Naive thymus-derived CD4-positive, alpha-beta T cell (primary cell): ENCODE results near the gene RSRC1. TPM values are rescaled to one million over a fixed set of nuclear protein-coding genes. Genes with fewer than 3 reads are reported as not detected.

Experiments
- ATAC-seq: fragments of 150-1000 bp; cut with Tn5 transposase; 2 replicates; pipeline ENCODE4 v1.10.0; 2021; ENCODE audit warnings: mild to moderate bottlenecking, moderate library complexity
- CTCF ChIA-PET: fragments of 350-600 bp; sonication (Branson Sonifier 250); formaldehyde crosslinking; loops from one replicate; lab custom pipeline; 2021; ENCODE audit warnings: antibody characterized with exemption; lab: Charles Lee
- POLR2A ChIA-PET: fragments of 350-600 bp; sonication (Branson Sonifier 250); formaldehyde crosslinking; loops from one replicate; lab custom pipeline; 2021; ENCODE audit warnings: antibody characterized with exemption, inconsistent platforms; lab: Charles Lee
- DNase-seq, 9 donors: peaks; one replicate each; pipeline versions ENCODE4 v3.0.0 to v3.0.0-alpha.2; 2020 to 2022; ENCODE audit warnings: mixed read lengths in 1 of 9
- H3K27ac ChIP-seq: one replicate; pipeline ENCODE4 v1.7.0; 2013; ENCODE audit warnings: mild to moderate bottlenecking, low read depth, low read length, moderate library complexity
- H3K27me3 ChIP-seq, 2 donors: one replicate each; pipeline ENCODE4 v1.7.0; 2013; ENCODE audit warnings: low read length in 2 of 2, mild to moderate bottlenecking in 2 of 2, moderate library complexity in 2 of 2; ENCODE audit not compliant: control insufficient read depth in 2 of 2, insufficient read depth in 2 of 2
- H3K36me3 ChIP-seq, 3 experiments: 1 replicate in 2 of 3; 2 replicates in 1 of 3; pipeline ENCODE4 v1.7.0; 2013; ENCODE audit warnings: low read length in 3 of 3, mild to moderate bottlenecking in 3 of 3, moderate library complexity in 1 of 3; ENCODE audit not compliant: insufficient read depth in 3 of 3, control insufficient read depth in 2 of 3
- H3K4me1 ChIP-seq, 2 donors: one replicate each; pipeline ENCODE4 v1.7.0; 2013; ENCODE audit warnings: low read length in 2 of 2, mild to moderate bottlenecking in 2 of 2, moderate library complexity in 1 of 2; ENCODE audit not compliant: control insufficient read depth in 2 of 2, insufficient read depth in 2 of 2
- H3K4me3 ChIP-seq: 2 replicates; pipeline ENCODE4 v1.7.0; 2013; ENCODE audit warnings: mild to moderate bottlenecking, low read length
- H3K9me3 ChIP-seq, 3 experiments: 1 replicate in 2 of 3; 2 replicates in 1 of 3; pipeline ENCODE4 v1.7.0; 2013; ENCODE audit warnings: low read length in 3 of 3; ENCODE audit not compliant: control insufficient read depth in 2 of 3
- H3K27ac Mint-ChIP-seq, 9 donors: one replicate each; pipeline ENCODE4 v1.8.0; 2020 to 2022; ENCODE audit warnings: mixed read lengths in 9 of 9, mild to moderate bottlenecking in 8 of 9, moderate library complexity in 5 of 9, inconsistent platforms in 2 of 9
- H3K27me3 Mint-ChIP-seq, 5 donors: one replicate each; pipeline ENCODE4 v1.8.0; 2021 to 2022; ENCODE audit warnings: mixed read lengths in 5 of 5, mild to moderate bottlenecking in 1 of 5
- H3K36me3 Mint-ChIP-seq, 5 donors: one replicate each; pipeline ENCODE4 v1.8.0; 2020 to 2022; ENCODE audit warnings: mixed read lengths in 5 of 5, mild to moderate bottlenecking in 3 of 5, inconsistent platforms in 1 of 5
- H3K4me1 Mint-ChIP-seq, 7 donors: one replicate each; pipeline ENCODE4 v1.8.0; 2020 to 2022; ENCODE audit warnings: mixed read lengths in 7 of 7, mild to moderate bottlenecking in 3 of 7, inconsistent platforms in 1 of 7
- H3K4me3 Mint-ChIP-seq, 10 donors: one replicate each; pipeline ENCODE4 v1.8.0; 2020 to 2022; ENCODE audit warnings: mild to moderate bottlenecking in 10 of 10, mixed read lengths in 10 of 10, moderate library complexity in 6 of 10, inconsistent platforms in 2 of 10
- H3K9me3 Mint-ChIP-seq, 11 donors: one replicate each; pipeline ENCODE4 v1.8.0; 2020 to 2022; ENCODE audit warnings: mixed read lengths in 11 of 11, mild to moderate bottlenecking in 4 of 11, inconsistent platforms in 1 of 11, moderate library complexity in 1 of 11
- intact Hi-C, 2 donors: fragments of 100-400 bp; cut with micrococcal nuclease; formaldehyde crosslinking; loops; one replicate each; pipeline ENCODE4 v1.15.1; 2023
- polyA plus RNA-seq, 2 donors: library from polyadenylated mRNA; unstranded; fragments of 300-500 nt; fragmentation: Illumina TruSeq; gene quantifications; one replicate each; pipeline ENCODE4 v1.2.3, GENCODE V29; 2021
- total RNA-seq, 6 experiments: library from RNA in 5 of 6; stranded (reverse) in 5 of 6; gene quantifications; 1 replicate in 5 of 6; 2 replicates in 1 of 6; pipeline ENCODE4 v1.2.3 and lab custom pipeline; 2021 to 2026

Gene RSRC1
- total and polyA plus RNA-seq, 7 experiments from 2014 or later, result 30.0 to 45.0 (median 37.4) TPM

DNA sequence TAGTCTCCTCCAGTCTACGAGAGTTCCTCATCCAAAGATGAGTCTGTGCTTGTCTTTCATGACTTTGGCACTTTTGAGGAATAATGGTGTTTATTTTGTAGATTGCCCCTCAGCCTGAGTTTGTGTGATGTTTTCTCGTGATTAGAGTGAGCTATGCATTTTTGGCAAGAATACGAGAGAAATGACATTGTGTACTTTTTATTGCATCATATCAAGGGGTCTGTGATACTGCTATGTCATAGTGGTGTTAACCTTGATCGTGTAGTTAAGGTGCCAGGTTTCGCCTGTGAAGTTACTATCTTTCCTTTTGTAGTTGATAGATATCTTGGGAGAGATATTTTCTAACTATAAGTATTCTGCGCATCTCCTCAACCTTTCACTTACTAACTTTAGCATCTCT lies 18.9 kb downstream of the RSRC1 start:
- Histone ChIP-seq H3K27me3 (no peaks in the 10 kb centered on the region), H3K27ac (no peak overlapping the region), H3K9me3 (peaks cover 0 to 6% (median 0%) of the 10 kb centered on the region in 3 experiments), H3K4me1 (no peaks in the 10 kb centered on the region), H3K36me3 (peaks cover 0 to 30% (median 9%) of the 10 kb centered on the region in 3 experiments), H3K4me3 (no peak overlapping the region)
- DNase-seq (no peak), ATAC-seq (no peak)
- Mint-ChIP-seq H3K4me3 (no peak overlapping the region), H3K4me1 (peaks cover 4 to 18% (median 8%) of the 10 kb centered on the region in 7 donors), H3K27me3 (no peaks in the 10 kb centered on the region), H3K9me3 (peaks cover 9 to 44% (median 25%) of the 10 kb centered on the region in 11 donors), H3K27ac (no peak overlapping the region), H3K36me3 (peaks cover 54 to 81% (median 76%) of the 10 kb centered on the region in 5 donors)
- intact Hi-C loops, result no loop called here
- ChIA-PET CTCF (no interaction called here), POLR2A (no interaction called here)

DNA sequence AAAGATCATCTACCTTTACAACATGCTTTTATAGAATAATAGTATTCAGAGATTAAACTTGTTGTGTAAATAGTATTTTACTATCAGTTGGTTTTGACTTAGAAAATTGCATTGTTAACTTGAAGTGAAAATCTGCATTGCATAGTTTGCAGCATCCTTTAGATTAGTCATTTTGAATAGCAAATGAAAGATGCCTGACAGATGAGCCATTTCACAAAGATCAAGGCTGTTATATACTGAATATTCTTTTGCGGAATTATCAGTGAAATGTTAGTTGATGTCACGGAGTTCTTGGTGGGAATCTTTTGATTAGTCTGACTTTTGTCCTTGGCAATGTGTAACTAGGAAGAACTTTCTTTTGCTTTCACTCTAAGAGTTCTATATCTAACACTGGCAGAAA lies 24.5 kb downstream of the RSRC1 start:
- Histone ChIP-seq H3K36me3 (no peaks in the 10 kb centered on the region), H3K4me1 (no peaks in the 10 kb centered on the region), H3K4me3 (no peak overlapping the region), H3K9me3 (no peaks in the 10 kb centered on the region), H3K27ac (no peak overlapping the region), H3K27me3 (no peaks in the 10 kb centered on the region)
- Mint-ChIP-seq H3K9me3 (no peaks in the 10 kb centered on the region), H3K36me3 (peaks cover 18 to 50% (median 46%) of the 10 kb centered on the region in 5 donors), H3K4me1 (peaks cover 0 to 7% (median 0%) of the 10 kb centered on the region in 7 donors), H3K27me3 (no peaks in the 10 kb centered on the region), H3K27ac (no peak overlapping the region), H3K4me3 (no peak overlapping the region)
- ATAC-seq (no peak), DNase-seq (no peak)
- CTCF ChIA-PET, result no interaction called here
- intact Hi-C loops, result no loop called here
- POLR2A ChIA-PET, result no interaction called here

GRCh38 chr3:158140396-158140795 lies 30.5 kb downstream of the RSRC1 start:
- ATAC-seq, result no peak

DNA sequence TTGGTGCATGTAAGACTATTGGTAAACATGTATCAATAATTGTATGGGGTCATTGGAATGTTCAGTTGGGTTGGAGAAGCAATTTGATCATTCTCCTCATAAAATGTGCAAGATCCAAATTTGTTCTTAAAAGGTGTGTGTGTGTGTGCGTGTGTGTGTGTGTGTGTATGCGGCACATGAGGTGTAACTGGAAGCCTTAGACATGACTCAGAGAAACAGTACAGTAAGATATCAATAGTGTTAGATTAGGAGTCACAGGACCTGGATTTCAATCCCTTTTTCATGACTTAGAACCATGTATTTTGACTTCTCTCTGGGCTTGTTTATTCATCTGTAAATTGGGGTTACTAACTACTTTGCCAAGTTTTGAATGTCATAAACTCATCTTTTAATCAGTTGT lies 38.3 kb downstream of the RSRC1 start:
- no peak overlapping the region for H3K27ac ChIP-seq
- ChIA-PET POLR2A (no interaction called here), CTCF (no interaction called here)
- H3K9me3 ChIP-seq, result no peaks in the 10 kb centered on the region
- Mint-ChIP-seq H3K36me3 (peaks cover 0 to 61% (median 26%) of the 10 kb centered on the region in 5 donors), H3K4me1 (peaks cover 2 to 18% (median 15%) of the 10 kb centered on the region in 7 donors), H3K27me3 (no peaks in the 10 kb centered on the region), H3K4me3 (no peak overlapping the region), H3K9me3 (peaks cover 0 to 7% (median 0%) of the 10 kb centered on the region in 11 donors), H3K27ac (no peak overlapping the region)
- DNase-seq (no peak), ATAC-seq (no peak)
- no peaks in the 10 kb centered on the region for H3K36me3 ChIP-seq
- H3K4me3 ChIP-seq, result no peak overlapping the region
- H3K4me1 ChIP-seq, result no peaks in the 10 kb centered on the region
- intact Hi-C loops, result no loop called here
- no peaks in the 10 kb centered on the region for H3K27me3 ChIP-seq

More at GRCh38 chr3:158140396-158140795, 30.5 kb downstream of the RSRC1 start:
- CTCF ChIA-PET, result no interaction called here
- Histone ChIP-seq H3K27ac (no peak overlapping the region), H3K9me3 (no peaks in the 10 kb centered on the region), H3K4me1 (no peaks in the 10 kb centered on the region), H3K4me3 (no peak overlapping the region), H3K27me3 (no peaks in the 10 kb centered on the region), H3K36me3 (peaks cover 0 to 5% (median 0%) of the 10 kb centered on the region in 3 experiments)
- POLR2A ChIA-PET, result no interaction called here
- Mint-ChIP-seq H3K9me3 (peaks cover 0 to 4% (median 0%) of the 10 kb centered on the region in 11 donors), H3K27ac (no peak overlapping the region), H3K4me3 (no peak overlapping the region), H3K4me1 (peaks cover 0 to 2% (median 0%) of the 10 kb centered on the region in 7 donors), H3K27me3 (no peaks in the 10 kb centered on the region), H3K36me3 (peaks cover 3 to 56% (median 37%) of the 10 kb centered on the region in 5 donors)
- intact Hi-C loops, result no loop called here
- DNase-seq, result no peak

- DNase-seq (no peak), ATAC-seq (no peak)
- Mint-ChIP-seq H3K27me3 (no peaks in the 10 kb centered on the region), H3K36me3 (peaks cover 6 to 71% (median 50%) of the 10 kb centered on the region in 5 donors), H3K9me3 (peaks cover 0 to 6% (median 0%) of the 10 kb centered on the region in 11 donors), H3K4me1 (peaks cover 2 to 25% (median 12%) of the 10 kb centered on the region in 7 donors), H3K27ac (no peak overlapping the region), H3K4me3 (no peak overlapping the region)
- Histone ChIP-seq H3K27ac (no peak overlapping the region), H3K36me3 (no peaks in the 10 kb centered on the region), H3K9me3 (no peaks in the 10 kb centered on the region), H3K4me1 (no peaks in the 10 kb centered on the region), H3K27me3 (no peaks in the 10 kb centered on the region), H3K4me3 (no peak overlapping the region)
- ChIA-PET CTCF (no interaction called here), POLR2A (no interaction called here)
- intact Hi-C loops, result no loop called here
Observed at GRCh38 chr3:158152186-158152585, 42.3 kb downstream of the RSRC1 start.

DNA sequence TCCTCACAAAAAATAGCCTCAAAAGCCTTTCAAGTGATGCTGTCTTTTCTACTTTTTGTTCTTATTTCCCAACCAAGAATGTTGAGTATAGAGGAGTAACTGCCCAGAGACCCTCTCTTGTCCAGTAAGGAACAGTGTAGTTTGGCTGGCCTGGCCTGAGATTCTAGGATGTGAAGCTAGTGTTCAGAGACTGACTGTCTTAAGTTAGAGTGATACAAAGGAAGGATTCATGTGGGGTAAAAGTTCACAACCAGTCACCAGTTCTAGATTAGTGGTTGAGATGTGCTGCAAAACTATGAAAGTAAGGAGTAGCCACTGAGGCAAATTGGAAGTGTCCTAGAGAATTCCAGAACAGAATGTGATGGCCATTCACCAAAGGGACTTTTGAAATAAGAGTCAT lies 49.1 kb downstream of the RSRC1 start:
- Histone ChIP-seq H3K4me3 (no peak overlapping the region), H3K9me3 (no peaks in the 10 kb centered on the region), H3K36me3 (no peaks in the 10 kb centered on the region), H3K4me1 (no peaks in the 10 kb centered on the region), H3K27ac (no peak overlapping the region), H3K27me3 (no peaks in the 10 kb centered on the region)
- peak overlapping the region in 1 of 9 donors; percentile 36 for H3K27ac Mint-ChIP-seq
- ChIA-PET POLR2A (no interaction called here), CTCF (no interaction called here)
- H3K4me1 Mint-ChIP-seq, result peaks cover 0 to 26% (median 7%) of the 10 kb centered on the region in 7 donors
- no peaks in the 10 kb centered on the region for H3K27me3 Mint-ChIP-seq
- DNase-seq, result no peak
- H3K9me3 Mint-ChIP-seq, result peaks cover 0 to 5% (median 0%) of the 10 kb centered on the region in 11 donors
- intact Hi-C loops, result no loop called here
- ATAC-seq, result no peak
- peaks cover 6 to 75% (median 43%) of the 10 kb centered on the region in 5 donors for H3K36me3 Mint-ChIP-seq
- H3K4me3 Mint-ChIP-seq, result no peak overlapping the region

DNA sequence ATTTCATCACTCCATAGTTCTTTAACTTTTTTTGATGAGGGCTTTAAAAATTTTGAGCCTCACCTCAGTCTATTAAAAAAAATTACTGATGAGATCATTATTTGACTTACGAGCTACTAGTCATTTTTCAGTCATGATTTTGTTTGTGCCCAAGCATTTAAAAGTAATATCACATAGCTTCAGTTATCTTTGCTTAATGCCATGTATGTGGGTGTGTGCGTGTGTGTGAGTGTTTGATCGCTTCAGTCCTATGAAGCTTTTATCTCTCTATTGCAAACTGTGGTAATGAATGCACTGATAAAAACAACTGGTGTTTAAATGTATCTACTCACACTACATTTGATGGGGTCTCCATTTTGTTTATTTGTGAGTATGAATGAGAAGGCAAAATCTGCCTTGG lies 49.8 kb downstream of the RSRC1 start:
- no peaks in the 10 kb centered on the region for H3K4me1 ChIP-seq
- DNase-seq, result no peak
- POLR2A ChIA-PET, result interaction anchor here (0.7 kb wide), 1 partner anchor 37 kb away, joined by 3 read pairs; no protein-coding TSS in a partner anchor
- no peaks in the 10 kb centered on the region for H3K27me3 ChIP-seq
- H3K4me1 Mint-ChIP-seq, result peaks cover 0 to 25% (median 7%) of the 10 kb centered on the region in 7 donors
- H3K36me3 ChIP-seq, result no peaks in the 10 kb centered on the region
- H3K4me3 ChIP-seq, result no peak overlapping the region
- H3K4me3 Mint-ChIP-seq, result no peak overlapping the region
- peaks cover 4 to 68% (median 37%) of the 10 kb centered on the region in 5 donors for H3K36me3 Mint-ChIP-seq
- H3K27ac Mint-ChIP-seq, result no peak overlapping the region
- CTCF ChIA-PET, result no interaction called here
- H3K9me3 Mint-ChIP-seq, result peaks cover 0 to 5% (median 0%) of the 10 kb centered on the region in 11 donors
- ATAC-seq, result no peak
- H3K9me3 ChIP-seq, result no peaks in the 10 kb centered on the region
- intact Hi-C loops, result no loop called here
- no peak overlapping the region for H3K27ac ChIP-seq
- no peaks in the 10 kb centered on the region for H3K27me3 Mint-ChIP-seq
